Gastrocnemius medialis (tissue), 4 donors: ENCODE results near the gene LARGE1. TPM values are rescaled to one million over a fixed set of nuclear protein-coding genes. Genes with fewer than 3 reads are reported as not detected.

ENCODE experiments used
- ATAC-seq, 2 donors: fragments of 150-250 bp; one replicate each; pipeline ENCODE4 v1.9.1; 2016
- DNase-seq, 2 donors: peaks; one replicate each; pipeline ENCODE4 v3.0.0-alpha.2; 2019
- H3K27ac ChIP-seq, 4 donors: fragments of 200-600 bp; sonication (generic); 1 replicate in 1 of 4; 2 replicates in 3 of 4; pipeline ENCODE4 v1.5.1; 2016 to 2018; ENCODE audit warnings: mild to moderate bottlenecking in 2 of 4, moderate library complexity in 1 of 4
- H3K27me3 ChIP-seq, 3 donors: fragments of 200-600 bp; sonication (generic) in 2 of 3; 1 replicate in 1 of 3; 2 replicates in 2 of 3; pipeline versions ENCODE4 v1.5.1 to v1.6.0; 2016 to 2019; ENCODE audit warnings: mild to moderate bottlenecking in 1 of 3, moderate library complexity in 1 of 3
- H3K36me3 ChIP-seq, 2 donors: fragments of 200-600 bp; sonication (generic) in 1 of 2; one replicate each; pipeline ENCODE4 v1.5.1; 2017 to 2018
- H3K4me1 ChIP-seq, 2 donors: fragments of 200-600 bp; sonication (generic) in 1 of 2; one replicate each; pipeline ENCODE4 v1.5.1; 2016 to 2017; ENCODE audit warnings: mild to moderate bottlenecking in 2 of 2
- H3K4me3 ChIP-seq, 4 donors: fragments of 200-600 bp; sonication (generic) in 3 of 4; 1 replicate in 1 of 4; 2 replicates in 3 of 4; pipeline ENCODE4 v1.5.1; 2016 to 2019; ENCODE audit warnings: mild to moderate bottlenecking in 2 of 4
- H3K9me3 ChIP-seq, 3 donors: fragments of 200-600 bp; sonication (generic) in 2 of 3; 1 replicate in 1 of 3; 2 replicates in 2 of 3; pipeline ENCODE4 v1.5.1; 2016 to 2019
- CTCF ChIP-seq, 5 experiments: fragments of 450-650 bp in 3 of 5; fragments of 200-600 bp in 2 of 5; sonication (generic) in 2 of 5; IDR thresholded peaks in 4 of 5; conservative IDR thresholded peaks in 1 of 5; 1 replicate in 4 of 5; 2 replicates in 1 of 5; pipeline ENCODE4 v1.5.1; 2016 to 2019; ENCODE audit warnings: antibody characterized with exemption in 5 of 5, mild to moderate bottlenecking in 3 of 5, moderate library complexity in 3 of 5
- POLR2A ChIP-seq, 2 donors: fragments of 450-650 bp; IDR thresholded peaks; one replicate each; pipeline ENCODE4 v1.6.1; 2017; ENCODE audit warnings: antibody characterized with exemption in 2 of 2, mild to moderate bottlenecking in 2 of 2, moderate library complexity in 2 of 2
- in situ Hi-C, 4 donors: fragments of 200-750 bp; cut with MboI; loops; one replicate each; pipeline versions ENCODE4 v1.15.0 to v1.8.0; 2017; ENCODE audit warnings: low sequenced_read_pairs in 4 of 4
- intact Hi-C: fragments of 100-400 bp; cut with DNase I; formaldehyde crosslinking; loops from one replicate; pipeline ENCODE4 v1.15.1; 2023; ENCODE audit warnings: low total_unique reads
- total RNA-seq, 4 donors: library from RNA; depleted of rRNA; stranded (reverse); fragments of >200 nt; gene quantifications; one replicate each; pipeline versions ENCODE4 v1.1.0 to v1.2.3, GENCODE V29; 2016

Gene LARGE1
- total RNA-seq, 4 donors from 2014 or later, result 48.5 to 91.0 (median 68.4) TPM

- TF ChIP-seq POLR2A (IDR thresholded peaks at IDR 0.05) (no peak), CTCF (IDR thresholded peaks at IDR 0.05 in 4 of 5, conservative IDR thresholded peaks at IDR 0.05 in 1 of 5) (no peak)
- intact Hi-C loops (no loop called here), in situ Hi-C loops (no loop called here)
- Histone ChIP-seq H3K27me3 (no peaks in the 10 kb centered on the region), H3K4me3 (no peak overlapping the region), H3K36me3 (no peaks in the 10 kb centered on the region), H3K9me3 (no peaks in the 10 kb centered on the region), H3K27ac (no peak overlapping the region), H3K4me1 (no peaks in the 10 kb centered on the region)
- DNase-seq, result no peak
- no peak for ATAC-seq
Observed at GRCh38 chr22:33325232-33326004, 594.9 kb downstream of the LARGE1 start.

- Histone ChIP-seq H3K27me3 (no peaks in the 10 kb centered on the region), H3K4me3 (no peak overlapping the region), H3K9me3 (no peaks in the 10 kb centered on the region), H3K36me3 (no peaks in the 10 kb centered on the region), H3K4me1 (no peaks in the 10 kb centered on the region), H3K27ac (no peak overlapping the region)
- DNase-seq (no peak), ATAC-seq (no peak)
- no peak for TF ChIP-seq CTCF (IDR thresholded peaks at IDR 0.05 in 4 of 5, conservative IDR thresholded peaks at IDR 0.05 in 1 of 5)
- no peak for TF ChIP-seq POLR2A (IDR thresholded peaks at IDR 0.05)
- intact Hi-C loops (no loop called here), in situ Hi-C loops (loop anchor here in 2 of 4 donors (25.0 kb wide), 3 partner anchors 263 to 788 kb away; no protein-coding TSS in a partner anchor)
Observed at GRCh38 chr22:33324228-33324627, 596.0 kb downstream of the LARGE1 start.

- in situ Hi-C loops, result loop anchor here in 2 of 4 donors (25.0 kb wide), 3 partner anchors 266 to 791 kb away; no protein-coding TSS in a partner anchor
- intact Hi-C loops, result no loop called here
- DNase-seq, result no peak
- Histone ChIP-seq H3K9me3 (no peaks in the 10 kb centered on the region), H3K4me3 (no peak overlapping the region), H3K4me1 (no peaks in the 10 kb centered on the region), H3K27me3 (no peaks in the 10 kb centered on the region), H3K27ac (no peak overlapping the region), H3K36me3 (no peaks in the 10 kb centered on the region)
- no peak for ATAC-seq
- TF ChIP-seq POLR2A (IDR thresholded peaks at IDR 0.05) (no peak), CTCF (IDR thresholded peaks at IDR 0.05 in 4 of 5, conservative IDR thresholded peaks at IDR 0.05 in 1 of 5) (no peak)
Observed at GRCh38 chr22:33321466-33321865, 598.8 kb downstream of the LARGE1 start.

GRCh38 chr22:33315954-33316353 lies 604.3 kb downstream of the LARGE1 start:
- in situ Hi-C loops, result loop anchor here in 3 of 4 donors (10.0 to 25.0 kb wide), 4 partner anchors 59 to 796 kb away; no protein-coding TSS in a partner anchor
- TF ChIP-seq POLR2A (IDR thresholded peaks at IDR 0.05) (no peak), CTCF (IDR thresholded peaks at IDR 0.05 in 4 of 5, conservative IDR thresholded peaks at IDR 0.05 in 1 of 5) (no peak)

More at GRCh38 chr22:33315954-33316353, 604.3 kb downstream of the LARGE1 start:
- H3K9me3 ChIP-seq, result no peaks in the 10 kb centered on the region
- intact Hi-C loops, result no loop called here
- no peak overlapping the region for H3K4me3 ChIP-seq
- no peaks in the 10 kb centered on the region for H3K36me3 ChIP-seq
- DNase-seq (no peak), ATAC-seq (no peak)
- H3K27me3 ChIP-seq, result no peaks in the 10 kb centered on the region
- H3K4me1 ChIP-seq, result no peaks in the 10 kb centered on the region
- no peak overlapping the region for H3K27ac ChIP-seq
